Ovary (tissue), 9 donors: ENCODE data around the gene GLI3. TPM values are rescaled to one million over a fixed set of nuclear protein-coding genes. Genes with fewer than 3 reads are reported as not detected.
"Not testable (repeated sequence)": the region's sequence is repeated elsewhere in the genome, so short reads cannot be mapped to it uniquely, and the experiment has no call there.

Experiments used
- DNase-seq, 5 donors: peaks; one replicate each; pipeline ENCODE4 v3.0.0-alpha.2; 2019 to 2020
- H3K27ac ChIP-seq, 2 donors: fragments of 200-600 bp; one replicate each; pipeline versions ENCODE4 v1.5.1 to v1.8.0; 2019 to 2022
- H3K27me3 ChIP-seq: fragments of 200-600 bp; one replicate; pipeline ENCODE4 v1.8.0; 2022
- H3K36me3 ChIP-seq: fragments of 200-600 bp; sonication (generic); one replicate; pipeline ENCODE4 v1.5.1; 2019
- H3K4me1 ChIP-seq: one replicate; pipeline ENCODE4 v1.8.1; 2013; ENCODE audit warnings: mild to moderate bottlenecking, moderate library complexity; ENCODE audit not compliant: insufficient read depth
- H3K4me3 ChIP-seq: fragments of 200-600 bp; sonication (generic); one replicate; pipeline ENCODE4 v1.5.1; 2017
- H3K9me3 ChIP-seq, 2 donors: fragments of 200-600 bp in 1 of 2; sonication (generic) in 1 of 2; one replicate each; pipeline versions ENCODE4 v1.5.1 to v1.8.1; 2013 to 2019; ENCODE audit warnings: mild to moderate bottlenecking in 1 of 2, moderate library complexity in 1 of 2
- EP300 ChIP-seq: sonication (generic); formaldehyde crosslinking; IDR thresholded peaks from one replicate; pipeline ENCODE4 v1.6.1; 2017; ENCODE audit warnings: antibody characterized with exemption
- POLR2A ChIP-seq: fragments of 450-650 bp; IDR thresholded peaks from one replicate; pipeline ENCODE4 v1.6.1; 2017; ENCODE audit warnings: antibody characterized with exemption, mild to moderate bottlenecking, moderate library complexity
- WGBS, 3 donors: extraction: QIAGEN DNeasy Blood & Tissue Kit in 1 of 3; methylation state at CpG; one replicate each; pipeline versions ENCODE4 v1.1.5 to v1.1.7; 2013 to 2017; 5-methylcytosine and 5-hydroxymethylcytosine counted together
- intact Hi-C, 4 donors: fragments of 100-400 bp; cut with DNase I; formaldehyde crosslinking; loops; one replicate each; pipeline versions ENCODE4 v1.11.0 to v1.15.1; 2022 to 2023
- polyA plus RNA-seq, 2 donors: library from polyadenylated mRNA; stranded (reverse); fragments of 200-250 nt in 1 of 2; fragments of 350-450 nt in 1 of 2; fragmentation: Illumina TruSeq in 1 of 2; extraction: RNeasy Lipid Tissue Mini Kit (QIAGEN cat#74804) in 1 of 2; gene quantifications; one replicate each; pipeline ENCODE4 v1.2.3, GENCODE V29; 2013 to 2014
- total RNA-seq, 7 donors: library from RNA; depleted of rRNA in 2 of 7; stranded (reverse); fragments of >200 nt in 2 of 7; fragmentation: NEBNext Ultra II Directional in 3 of 7; extraction: Animal tissue kit (Norgen Biotek cat#: 25700) in 3 of 7; gene quantifications; one replicate each; pipeline versions ENCODE4 v1.1.0 to v1.2.4, GENCODE V29; 2016 to 2023
- TF ChIP-seq, protein P1 (sequence below), 3 donors: fragments of 450-650 bp in 2 of 3; fragments of 200-600 bp in 1 of 3; IDR thresholded peaks; one replicate each; pipeline versions ENCODE4 v1.5.1 to v1.8.0; 2016 to 2022; ENCODE audit warnings: antibody characterized with exemption in 3 of 3, mild to moderate bottlenecking in 1 of 3
- donor health status: DM: no; HTN: no; CAD: no; lungs with moderate emphysema.
- donor health status: DM: no; HTN: no; CAD: no.
- donor health status: Bipolar disorder and iron deficiency.
- donor health status: DM: yes; HTN: yes; CAD: no.
- donor health status: DM: no; HTN: no; CAD: no.
- donor health status: DM: yes; HTN: yes; CAD: no.

Gene GLI3
- total and polyA plus RNA-seq, 9 donors = 9.5 to 67.1 (median 50.5) TPM

- Histone ChIP-seq H3K4me1 (peaks cover 2% of the 10 kb centered on the region), H3K36me3 (no peaks in the 10 kb centered on the region)
Measured at GRCh38 chr7:42210333-42210732, 26.7 kb downstream of the GLI3 start.

GRCh38 chr7:42209085-42209484 is 27.9 kb downstream of the GLI3 start:
- H3K27me3 ChIP-seq = not testable (repeated sequence)

More at GRCh38 chr7:42210333-42210732, 26.7 kb downstream of the GLI3 start:
- no peak overlapping the region for H3K27ac ChIP-seq
- no peaks in the 10 kb centered on the region for H3K9me3 ChIP-seq
- no peak for DNase-seq
- intact Hi-C loops = no loop called here
- TF ChIP-seq EP300 (no peak), POLR2A (no peak)
- TF ChIP-seq, protein P1, sequence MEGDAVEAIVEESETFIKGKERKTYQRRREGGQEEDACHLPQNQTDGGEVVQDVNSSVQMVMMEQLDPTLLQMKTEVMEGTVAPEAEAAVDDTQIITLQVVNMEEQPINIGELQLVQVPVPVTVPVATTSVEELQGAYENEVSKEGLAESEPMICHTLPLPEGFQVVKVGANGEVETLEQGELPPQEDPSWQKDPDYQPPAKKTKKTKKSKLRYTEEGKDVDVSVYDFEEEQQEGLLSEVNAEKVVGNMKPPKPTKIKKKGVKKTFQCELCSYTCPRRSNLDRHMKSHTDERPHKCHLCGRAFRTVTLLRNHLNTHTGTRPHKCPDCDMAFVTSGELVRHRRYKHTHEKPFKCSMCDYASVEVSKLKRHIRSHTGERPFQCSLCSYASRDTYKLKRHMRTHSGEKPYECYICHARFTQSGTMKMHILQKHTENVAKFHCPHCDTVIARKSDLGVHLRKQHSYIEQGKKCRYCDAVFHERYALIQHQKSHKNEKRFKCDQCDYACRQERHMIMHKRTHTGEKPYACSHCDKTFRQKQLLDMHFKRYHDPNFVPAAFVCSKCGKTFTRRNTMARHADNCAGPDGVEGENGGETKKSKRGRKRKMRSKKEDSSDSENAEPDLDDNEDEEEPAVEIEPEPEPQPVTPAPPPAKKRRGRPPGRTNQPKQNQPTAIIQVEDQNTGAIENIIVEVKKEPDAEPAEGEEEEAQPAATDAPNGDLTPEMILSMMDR (IDR thresholded peaks at IDR 0.05) = no peak
- 63 to 68% (median 64%) methylated on average over 3 of the region's 3 CpGs for WGBS, 3 donors
- no peaks in the 10 kb centered on the region for H3K27me3 ChIP-seq
- H3K4me3 ChIP-seq = no peak overlapping the region

GRCh38 chr7:42208572-42208971 is 28.4 kb downstream of the GLI3 start:
- no peak for DNase-seq
- no peaks in the 10 kb centered on the region for H3K9me3 ChIP-seq
- H3K4me3 ChIP-seq = no peak overlapping the region
- H3K36me3 ChIP-seq = no peaks in the 10 kb centered on the region
- H3K4me1 ChIP-seq = peaks cover 2% of the 10 kb centered on the region
- TF ChIP-seq, protein P1 (IDR thresholded peaks at IDR 0.05) = no peak
- TF ChIP-seq EP300 (no peak), POLR2A (no peak)
- H3K27ac ChIP-seq = no peak overlapping the region
- intact Hi-C loops = no loop called here
- H3K27me3 ChIP-seq = no peaks in the 10 kb centered on the region

More at GRCh38 chr7:42209085-42209484, 27.9 kb downstream of the GLI3 start:
- H3K4me3 ChIP-seq, H3K9me3 ChIP-seq, H3K27ac ChIP-seq, H3K36me3 ChIP-seq, DNase-seq, intact Hi-C loops, H3K4me1 ChIP-seq: not testable (repeated sequence)

GRCh38 chr7:42207420-42207819 is 29.6 kb downstream of the GLI3 start:
- Histone ChIP-seq H3K4me1 (no peaks in the 10 kb centered on the region), H3K27me3 (no peaks in the 10 kb centered on the region), H3K4me3 (no peak overlapping the region), H3K27ac (no peak overlapping the region), H3K36me3 (no peaks in the 10 kb centered on the region), H3K9me3 (no peaks in the 10 kb centered on the region)
- no peak for DNase-seq
- 60 to 81% (median 75%) methylated on average over 2 of the region's 2 CpGs for WGBS, 3 donors
- TF ChIP-seq, protein P1 (IDR thresholded peaks at IDR 0.05) = no peak
- TF ChIP-seq EP300 = no peak
- no peak for TF ChIP-seq POLR2A
- intact Hi-C loops = no loop called here

DNA sequence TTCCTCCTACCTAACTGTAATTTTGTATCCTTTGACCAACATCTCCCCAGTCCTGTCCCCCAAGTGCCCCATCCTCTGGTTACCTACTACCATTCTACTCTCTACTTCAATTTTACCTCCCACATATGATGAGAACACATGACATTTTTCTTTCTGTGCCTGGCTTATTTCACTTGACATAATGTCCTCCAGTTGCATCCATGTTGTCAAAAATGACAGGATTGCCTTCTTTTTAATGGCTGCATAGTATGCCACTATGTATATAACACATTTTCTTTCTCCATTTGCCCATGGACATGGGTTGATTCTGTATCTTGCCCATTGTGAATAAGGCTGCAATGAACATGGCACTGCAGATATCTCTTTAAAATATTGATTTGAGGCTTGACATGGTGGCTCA is 33.7 kb downstream of the GLI3 start:
- Histone ChIP-seq H3K36me3 (no peaks in the 10 kb centered on the region), H3K9me3 (no peaks in the 10 kb centered on the region), H3K27me3 (no peaks in the 10 kb centered on the region), H3K27ac (no peak overlapping the region), H3K4me1 (peaks cover 2% of the 10 kb centered on the region), H3K4me3 (no peak overlapping the region)
- intact Hi-C loops = no loop called here
- TF ChIP-seq EP300 (no peak), POLR2A (no peak)
- TF ChIP-seq, protein P1 (IDR thresholded peaks at IDR 0.05) = no peak
- DNase-seq = no peak
